HG02973 (cell line): ENCODE data around the gene CD248.
"Not testable (repeated sequence)": the region's sequence is repeated elsewhere in the genome, so short reads cannot be mapped to it uniquely, and the experiment has no call there.

Experiments
- ATAC-seq: cut with Tn5 transposase; IDR thresholded peaks from one replicate; pipeline ENCODE4 v1.9.1; 2021; ENCODE audit warnings: moderate library complexity; ENCODE audit not compliant: unreplicated experiment

CD248 gene

GRCh38 chr11:66277064-66277463, 39.8 kb downstream of the CD248 start:
- not testable (repeated sequence) for ATAC-seq

GRCh38 chr11:66276619-66277018, 40.2 kb downstream of the CD248 start:
- not testable (repeated sequence) for ATAC-seq

DNA sequence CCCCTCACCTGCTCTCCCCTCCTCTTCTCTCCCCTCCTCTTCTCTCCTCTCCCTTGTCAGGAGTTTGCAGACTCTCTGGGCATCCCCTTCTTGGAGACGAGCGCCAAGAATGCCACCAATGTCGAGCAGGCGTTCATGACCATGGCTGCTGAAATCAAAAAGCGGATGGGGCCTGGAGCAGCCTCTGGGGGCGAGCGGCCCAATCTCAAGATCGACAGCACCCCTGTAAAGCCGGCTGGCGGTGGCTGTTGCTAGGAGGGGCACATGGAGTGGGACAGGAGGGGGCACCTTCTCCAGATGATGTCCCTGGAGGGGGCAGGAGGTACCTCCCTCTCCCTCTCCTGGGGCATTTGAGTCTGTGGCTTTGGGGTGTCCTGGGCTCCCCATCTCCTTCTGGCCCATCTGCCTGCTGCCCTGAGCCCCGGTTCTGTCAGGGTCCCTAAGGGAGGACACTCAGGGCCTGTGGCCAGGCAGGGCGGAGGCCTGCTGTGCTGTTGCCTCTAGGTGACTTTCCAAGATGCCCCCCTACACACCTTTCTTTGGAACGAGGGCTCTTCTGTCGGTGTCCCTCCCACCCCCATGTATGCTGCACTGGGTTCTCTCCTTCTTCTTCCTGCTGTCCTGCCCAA, 40.7 kb downstream of the CD248 start:
- ATAC-seq = no peak

- no peak for ATAC-seq
Measured at GRCh38 chr11:66275396-66275795, 41.4 kb downstream of the CD248 start.

- ATAC-seq = no peak
Measured at GRCh38 chr11:66274219-66274618, 42.6 kb downstream of the CD248 start.

DNA sequence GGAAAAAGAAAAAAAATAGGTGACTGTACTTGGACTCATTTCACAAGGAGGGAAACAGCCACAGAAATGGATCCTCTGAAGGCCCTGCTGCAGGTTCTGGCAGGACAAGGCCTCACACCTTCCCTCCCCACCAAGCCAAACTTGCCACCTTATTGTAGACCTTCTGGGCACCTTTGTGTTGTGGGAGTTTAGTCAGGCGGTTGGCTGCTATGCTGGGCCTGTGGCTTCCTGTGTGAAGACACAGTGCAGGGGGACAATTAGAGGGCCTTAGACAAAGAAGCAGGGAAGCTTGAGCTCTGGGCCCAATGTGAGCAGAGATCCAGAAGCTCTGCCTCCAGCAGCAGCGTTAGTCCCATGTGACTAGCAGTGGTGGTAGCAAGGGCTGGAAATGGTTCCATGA, 44.2 kb downstream of the CD248 start:
- ATAC-seq = no peak

DNA sequence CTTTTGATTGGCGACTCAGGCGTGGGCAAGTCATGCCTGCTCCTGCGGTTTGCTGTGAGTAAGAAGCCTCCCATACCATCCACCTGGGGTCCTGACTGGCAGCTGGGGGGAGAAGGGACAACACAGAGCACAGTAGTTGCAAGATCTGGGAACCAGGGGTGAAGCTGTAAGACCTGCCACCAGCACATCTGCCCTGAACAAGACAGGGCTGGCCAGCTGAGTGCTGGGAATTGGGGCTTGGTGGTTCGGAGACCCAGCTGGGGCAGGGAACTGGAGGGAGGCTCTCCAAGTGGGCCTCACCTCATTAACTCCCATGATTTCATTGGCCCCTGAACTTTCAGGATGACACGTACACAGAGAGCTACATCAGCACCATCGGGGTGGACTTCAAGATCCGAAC, 45.0 kb downstream of the CD248 start:
- no peak for ATAC-seq

DNA sequence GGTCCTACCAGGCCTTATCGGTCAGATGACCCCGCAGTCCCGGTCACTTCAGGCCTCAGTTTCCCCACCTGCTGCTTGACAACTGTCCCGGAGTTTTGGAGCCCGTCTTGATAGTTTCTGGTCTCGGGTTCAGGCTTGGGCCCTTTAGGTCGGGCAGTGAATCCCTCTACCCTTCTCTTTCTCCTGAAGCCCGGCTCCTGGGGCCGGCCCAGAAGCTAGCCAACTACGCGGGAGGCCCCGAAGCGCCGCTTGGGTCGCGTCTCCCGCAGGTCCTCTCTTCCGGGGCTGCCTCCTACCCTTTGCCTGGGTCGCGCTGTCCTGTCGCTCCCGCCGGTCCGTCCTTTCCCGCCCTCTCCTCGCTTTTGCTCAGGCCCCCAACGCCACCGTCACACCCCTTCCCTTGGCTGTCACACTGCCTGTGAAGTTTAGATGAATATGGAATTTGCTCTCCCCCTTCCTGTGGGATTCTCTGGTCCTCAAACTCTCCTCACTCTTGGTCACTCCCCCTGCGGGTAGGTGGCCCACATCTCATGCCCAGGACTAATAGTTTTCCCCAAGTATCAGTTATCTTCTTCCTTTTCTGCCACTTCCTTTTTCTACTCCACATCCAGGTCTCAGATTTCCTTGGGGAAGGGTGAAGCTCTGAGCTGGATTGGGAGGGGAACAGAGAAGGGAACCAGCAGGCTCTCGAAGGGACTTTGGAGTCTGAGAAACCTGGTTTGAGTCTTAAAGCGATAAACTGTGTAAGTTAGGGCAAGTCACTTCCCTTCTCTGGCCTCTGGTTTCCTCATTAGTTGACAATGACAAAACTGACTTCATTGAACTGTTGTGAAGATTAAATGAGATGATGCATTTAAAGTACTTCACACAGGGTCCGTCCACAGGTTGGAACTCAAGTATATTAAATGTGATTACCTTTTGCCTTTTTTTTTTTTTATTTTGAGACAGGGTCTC, 47.6 kb downstream of the CD248 start:
- ATAC-seq = no peak

- peak; percentile 62 for ATAC-seq
Measured at GRCh38 chr11:66268244-66268951, 48.4 kb downstream of the CD248 start, which contains the start of gene RAB1B. Gene RAB1B, plus strand, starts transcription at chr11:66268639. Its CDS starts 41 bp downstream, at chr11:66268680.

GRCh38 chr11:66267379-66268243, 49.2 kb downstream of the CD248 start:
- peak; percentile 36 for ATAC-seq

- ATAC-seq = no peak
Measured at GRCh38 chr11:66267039-66267378, 49.8 kb downstream of the CD248 start.

- ATAC-seq = no peak
Measured at GRCh38 chr11:66266378-66267038, 50.3 kb downstream of the CD248 start.

DNA sequence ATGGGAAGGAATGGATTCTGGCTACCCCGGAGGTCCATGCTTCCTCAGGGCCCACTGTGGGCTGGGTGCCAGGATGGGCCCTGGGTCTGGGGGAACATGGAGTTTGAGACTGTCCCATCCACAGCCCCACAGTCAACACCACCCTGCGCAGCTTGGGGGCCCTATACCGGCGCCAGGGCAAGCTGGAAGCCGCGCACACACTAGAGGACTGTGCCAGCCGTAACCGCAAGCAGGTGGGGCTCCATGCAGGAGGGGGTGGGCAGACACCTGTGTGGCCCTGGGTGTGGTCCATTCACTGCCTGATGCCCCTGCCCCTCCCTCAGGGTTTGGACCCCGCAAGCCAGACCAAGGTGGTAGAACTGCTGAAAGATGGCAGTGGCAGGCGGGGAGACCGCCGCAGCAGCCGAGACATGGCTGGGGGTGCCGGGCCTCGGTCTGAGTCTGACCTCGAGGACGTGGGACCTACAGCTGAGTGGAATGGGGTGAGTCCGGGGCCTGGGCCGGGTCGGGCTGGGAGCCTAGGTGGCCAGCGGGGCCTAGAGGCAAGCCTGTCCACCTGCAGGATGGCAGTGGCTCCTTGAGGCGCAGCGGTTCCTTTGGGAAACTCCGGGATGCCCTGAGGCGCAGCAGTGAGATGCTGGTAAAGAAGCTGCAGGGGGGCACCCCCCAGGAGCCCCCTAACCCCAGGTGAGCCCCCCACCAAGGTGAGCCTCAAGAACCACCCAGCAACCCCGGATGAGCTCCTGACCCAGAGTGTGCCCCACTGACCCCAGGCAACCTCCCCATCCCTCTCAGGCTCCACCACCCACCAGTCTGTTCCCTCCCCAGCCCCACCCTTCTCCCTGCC, 51.1 kb downstream of the CD248 start:
- no peak for ATAC-seq

DNA sequence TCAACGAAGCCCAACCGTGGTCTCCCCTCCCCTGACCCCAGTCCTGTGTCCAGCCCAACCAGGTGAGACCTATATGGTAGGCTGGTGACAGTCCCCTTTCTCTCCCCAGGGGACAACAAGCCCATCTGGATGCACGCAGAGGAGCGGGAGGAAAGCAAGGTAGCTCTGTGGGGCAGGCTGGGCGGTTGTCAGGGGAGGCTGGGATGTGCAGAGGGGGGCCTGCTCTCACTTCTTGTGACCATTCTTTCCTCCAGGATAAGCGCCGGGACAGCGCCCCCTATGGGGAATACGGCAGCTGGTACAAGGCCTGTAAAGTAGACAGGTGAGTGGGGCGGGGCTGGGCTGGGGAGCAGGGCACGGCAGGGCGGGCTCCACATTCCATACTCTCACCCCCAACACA, 51.9 kb downstream of the CD248 start:
- no peak for ATAC-seq
